HL-60 (cell line): ENCODE data around the gene PMIS2.
"Not testable (repeated sequence)": the region's sequence is repeated elsewhere in the genome, so short reads cannot be mapped to it uniquely, and the experiment has no call there.

Experiments used
- DNase-seq, 2 experiments: peaks; one replicate each; pipeline ENCODE4 v3.0.0-alpha.2; 2010 to 2020; ENCODE audit warnings: low read depth in 1 of 2, low spot score in 1 of 2
- H3K27ac ChIP-seq: fragments of 250-450 bp; sonication (Bioruptor Pico); replicated peaks from 2 replicates; pipeline ENCODE4 v1.5.1; 2020; ENCODE audit warnings: mild to moderate bottlenecking, moderate library complexity
- H3K27me3 ChIP-seq: fragments of 250-450 bp; sonication (Bioruptor Pico); 2 replicates; pipeline ENCODE4 v1.5.1; 2021; ENCODE audit warnings: mild to moderate bottlenecking, moderate library complexity; ENCODE audit not compliant: insufficient read depth, poor library complexity, severe bottlenecking
- H3K4me3 ChIP-seq: replicated peaks from 2 replicates; pipeline ENCODE4 v1.5.1; 2011; ENCODE audit warnings: mild to moderate bottlenecking, control low read depth, low read length; ENCODE audit not compliant: insufficient read depth
- GABPA ChIP-seq: IDR thresholded peaks from 2 replicates; pipeline ENCODE4 v1.6.1; 2012; ENCODE audit warnings: low read depth
- POLR2AphosphoS5 ChIP-seq: IDR thresholded peaks from 2 replicates; pipeline ENCODE4 v1.6.1; 2012; ENCODE audit warnings: low read depth
- SPI1 ChIP-seq: IDR thresholded peaks from 2 replicates; pipeline ENCODE4 v1.6.1; 2012; ENCODE audit warnings: low read depth, mild to moderate bottlenecking, borderline replicate concordance
- TF ChIP-seq, protein P1 (sequence below): IDR thresholded peaks from one replicate; pipeline ENCODE4 v1.5.1; 2011; ENCODE audit warnings: low read length, control low read depth, inconsistent platforms; ENCODE audit not compliant: insufficient read depth
- TF ChIP-seq, protein P2 (sequence below): IDR thresholded peaks from 2 replicates; pipeline ENCODE4 v1.6.1; 2012; ENCODE audit warnings: low read depth; ENCODE audit not compliant: insufficient replicate concordance

The PMIS2 gene

GRCh38 chr19:35595928-35596327 is 10.0 kb downstream of the PMIS2 start:
- Histone ChIP-seq H3K27ac (no peak overlapping the region), H3K27me3 (no peaks in the 10 kb centered on the region), H3K4me3 (no peak overlapping the region)
- TF ChIP-seq, protein P1, sequence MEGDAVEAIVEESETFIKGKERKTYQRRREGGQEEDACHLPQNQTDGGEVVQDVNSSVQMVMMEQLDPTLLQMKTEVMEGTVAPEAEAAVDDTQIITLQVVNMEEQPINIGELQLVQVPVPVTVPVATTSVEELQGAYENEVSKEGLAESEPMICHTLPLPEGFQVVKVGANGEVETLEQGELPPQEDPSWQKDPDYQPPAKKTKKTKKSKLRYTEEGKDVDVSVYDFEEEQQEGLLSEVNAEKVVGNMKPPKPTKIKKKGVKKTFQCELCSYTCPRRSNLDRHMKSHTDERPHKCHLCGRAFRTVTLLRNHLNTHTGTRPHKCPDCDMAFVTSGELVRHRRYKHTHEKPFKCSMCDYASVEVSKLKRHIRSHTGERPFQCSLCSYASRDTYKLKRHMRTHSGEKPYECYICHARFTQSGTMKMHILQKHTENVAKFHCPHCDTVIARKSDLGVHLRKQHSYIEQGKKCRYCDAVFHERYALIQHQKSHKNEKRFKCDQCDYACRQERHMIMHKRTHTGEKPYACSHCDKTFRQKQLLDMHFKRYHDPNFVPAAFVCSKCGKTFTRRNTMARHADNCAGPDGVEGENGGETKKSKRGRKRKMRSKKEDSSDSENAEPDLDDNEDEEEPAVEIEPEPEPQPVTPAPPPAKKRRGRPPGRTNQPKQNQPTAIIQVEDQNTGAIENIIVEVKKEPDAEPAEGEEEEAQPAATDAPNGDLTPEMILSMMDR = no peak
- TF ChIP-seq SPI1 = no peak
- no peak for TF ChIP-seq GABPA
- no peak for TF ChIP-seq POLR2AphosphoS5
- TF ChIP-seq, protein P2, sequence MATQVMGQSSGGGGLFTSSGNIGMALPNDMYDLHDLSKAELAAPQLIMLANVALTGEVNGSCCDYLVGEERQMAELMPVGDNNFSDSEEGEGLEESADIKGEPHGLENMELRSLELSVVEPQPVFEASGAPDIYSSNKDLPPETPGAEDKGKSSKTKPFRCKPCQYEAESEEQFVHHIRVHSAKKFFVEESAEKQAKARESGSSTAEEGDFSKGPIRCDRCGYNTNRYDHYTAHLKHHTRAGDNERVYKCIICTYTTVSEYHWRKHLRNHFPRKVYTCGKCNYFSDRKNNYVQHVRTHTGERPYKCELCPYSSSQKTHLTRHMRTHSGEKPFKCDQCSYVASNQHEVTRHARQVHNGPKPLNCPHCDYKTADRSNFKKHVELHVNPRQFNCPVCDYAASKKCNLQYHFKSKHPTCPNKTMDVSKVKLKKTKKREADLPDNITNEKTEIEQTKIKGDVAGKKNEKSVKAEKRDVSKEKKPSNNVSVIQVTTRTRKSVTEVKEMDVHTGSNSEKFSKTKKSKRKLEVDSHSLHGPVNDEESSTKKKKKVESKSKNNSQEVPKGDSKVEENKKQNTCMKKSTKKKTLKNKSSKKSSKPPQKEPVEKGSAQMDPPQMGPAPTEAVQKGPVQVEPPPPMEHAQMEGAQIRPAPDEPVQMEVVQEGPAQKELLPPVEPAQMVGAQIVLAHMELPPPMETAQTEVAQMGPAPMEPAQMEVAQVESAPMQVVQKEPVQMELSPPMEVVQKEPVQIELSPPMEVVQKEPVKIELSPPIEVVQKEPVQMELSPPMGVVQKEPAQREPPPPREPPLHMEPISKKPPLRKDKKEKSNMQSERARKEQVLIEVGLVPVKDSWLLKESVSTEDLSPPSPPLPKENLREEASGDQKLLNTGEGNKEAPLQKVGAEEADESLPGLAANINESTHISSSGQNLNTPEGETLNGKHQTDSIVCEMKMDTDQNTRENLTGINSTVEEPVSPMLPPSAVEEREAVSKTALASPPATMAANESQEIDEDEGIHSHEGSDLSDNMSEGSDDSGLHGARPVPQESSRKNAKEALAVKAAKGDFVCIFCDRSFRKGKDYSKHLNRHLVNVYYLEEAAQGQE = no peak
- DNase-seq = no peak

GRCh38 chr19:35596366-35596999 is 10.5 kb downstream of the PMIS2 start:
- TF ChIP-seq GABPA (no peak), POLR2AphosphoS5 (no peak), SPI1 (no peak)
- TF ChIP-seq, protein P1 = no peak
- Histone ChIP-seq H3K4me3 (no peak overlapping the region), H3K27me3 (no peaks in the 10 kb centered on the region), H3K27ac (no peak overlapping the region)
- DNase-seq = no peak

- Histone ChIP-seq H3K27ac (no peak overlapping the region), H3K4me3 (no peak overlapping the region), H3K27me3 (no peaks in the 10 kb centered on the region)
- no peak for TF ChIP-seq GABPA
- TF ChIP-seq, protein P1 = no peak
- TF ChIP-seq, protein P2 = no peak
- DNase-seq = no peak
Measured at GRCh38 chr19:35601971-35602370, 16.0 kb downstream of the PMIS2 start.

DNA sequence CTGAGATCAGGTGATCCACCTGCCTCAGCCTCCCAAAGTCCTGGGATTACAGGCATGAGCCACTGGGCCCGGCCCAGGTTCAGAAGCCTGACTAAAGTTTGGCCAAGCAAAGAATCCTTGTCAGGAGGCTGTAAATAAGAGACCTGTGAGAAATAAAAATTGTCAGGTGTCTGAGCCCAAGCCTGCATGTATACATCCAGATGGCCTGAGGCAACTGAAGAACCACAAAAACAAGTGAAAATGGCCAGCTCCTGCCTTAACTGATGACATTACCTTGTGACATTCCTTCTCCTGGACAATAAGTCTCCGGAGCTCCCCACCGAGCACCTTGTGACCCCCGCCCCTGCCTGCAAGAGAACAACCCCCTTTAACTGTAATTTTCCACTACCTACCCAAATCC is 18.5 kb downstream of the PMIS2 start:
- H3K27ac ChIP-seq, H3K27me3 ChIP-seq, H3K4me3 ChIP-seq, DNase-seq: not testable (repeated sequence)

- H3K27ac ChIP-seq, H3K4me3 ChIP-seq, DNase-seq, H3K27me3 ChIP-seq: not testable (repeated sequence)
Measured at GRCh38 chr19:35607170-35607569, 21.2 kb downstream of the PMIS2 start.
